ENCODE measurements around the gene MED13L.

The MED13L gene

DNA sequence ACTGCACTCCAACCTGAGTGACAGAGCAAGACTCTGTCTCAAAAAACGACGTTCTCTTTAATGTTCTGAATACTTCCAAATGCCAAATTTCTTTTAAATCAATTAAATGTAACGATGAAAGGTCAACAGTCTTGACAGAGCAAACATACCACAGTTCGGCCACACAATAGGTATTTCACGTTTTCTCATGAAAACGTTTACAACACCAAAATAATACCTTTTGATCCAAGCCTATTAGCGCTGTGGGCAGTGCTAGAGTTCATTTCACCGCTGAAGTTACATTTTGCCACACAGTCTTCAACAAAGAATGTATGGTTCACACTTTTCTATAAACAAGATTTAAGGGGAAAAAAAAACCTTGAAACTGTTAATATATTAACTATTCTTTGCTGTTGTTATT is 122.1 kb downstream of the MED13L start:
- DNase-seq (ENCODE audit: low read depth in 3 of 3) = no peak

DNA sequence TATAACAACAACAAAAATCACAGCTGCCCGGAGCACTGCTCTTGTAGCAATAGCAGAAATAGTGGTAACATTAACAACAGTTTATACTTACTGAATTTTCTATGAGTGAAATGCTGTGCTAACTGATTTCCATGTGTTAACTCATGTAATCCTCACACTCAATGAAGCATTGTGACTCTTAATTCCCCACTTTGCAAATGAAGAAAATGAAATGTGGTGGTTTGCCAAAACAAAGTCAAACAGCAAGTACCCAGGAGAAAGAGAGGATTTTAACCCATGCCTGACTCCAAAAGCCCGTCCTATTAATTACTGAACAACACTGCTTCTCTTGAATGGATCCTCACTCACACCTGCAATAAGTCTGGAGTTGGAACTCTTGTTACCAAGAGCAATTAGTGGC is 123.5 kb downstream of the MED13L start:
- DNase-seq (ENCODE audit: low read depth in 3 of 3) = no peak

DNA sequence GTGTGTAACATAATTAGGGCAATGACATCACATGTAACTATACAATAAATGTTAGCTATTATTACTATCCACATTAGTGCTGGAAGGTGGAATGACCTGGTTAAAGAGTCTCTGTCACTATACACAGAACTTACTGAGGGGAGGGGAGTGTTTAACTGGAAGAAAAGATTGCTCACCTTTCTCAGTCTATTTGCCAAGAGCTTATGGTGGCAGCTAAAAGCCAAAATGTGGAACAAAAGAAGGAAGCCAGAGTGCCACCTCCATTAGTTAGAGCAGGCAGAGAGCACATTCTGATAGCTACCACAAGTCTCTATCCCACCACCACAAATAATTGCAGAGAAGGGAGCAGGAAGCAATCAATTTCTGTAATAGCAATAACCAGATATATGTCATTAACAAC is 124.4 kb downstream of the MED13L start:
- no peak for DNase-seq (ENCODE audit: low read depth in 3 of 3)

DNA sequence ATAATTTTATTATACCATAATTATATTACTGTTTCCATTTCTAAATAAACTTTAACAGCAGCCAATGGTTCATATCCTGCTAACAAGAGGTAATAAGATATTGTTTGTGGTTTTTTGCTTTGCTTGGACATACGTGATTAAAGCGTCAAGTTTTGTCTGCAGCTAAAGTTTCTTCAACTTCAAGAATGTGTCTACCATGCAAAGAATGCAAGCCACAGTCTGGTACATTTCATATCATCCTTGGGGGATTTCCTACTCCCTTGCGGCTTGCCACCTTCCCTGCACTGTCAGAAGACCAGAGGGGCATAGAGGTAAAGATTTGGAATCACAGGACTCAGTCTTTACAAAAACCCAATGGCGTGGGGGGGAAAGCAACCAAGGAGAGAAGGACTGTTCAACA is 125.2 kb downstream of the MED13L start:
- no peak for DNase-seq (ENCODE audit: low read depth in 3 of 3)

- DNase-seq (ENCODE audit: low read depth in 3 of 3) = no peak
Measured at GRCh38 chr12:116150452-116150851, 127.0 kb downstream of the MED13L start.

GRCh38 chr12:116150001-116150400 is 127.5 kb downstream of the MED13L start:
- DNase-seq (ENCODE audit: low read depth in 3 of 3) = no peak

- no peak for DNase-seq (ENCODE audit: low read depth in 3 of 3)
Measured at GRCh38 chr12:116148844-116149243, 128.6 kb downstream of the MED13L start.

- no peak for DNase-seq (ENCODE audit: low read depth in 3 of 3)
Measured at GRCh38 chr12:116146386-116146785, 131.1 kb downstream of the MED13L start.

DNA sequence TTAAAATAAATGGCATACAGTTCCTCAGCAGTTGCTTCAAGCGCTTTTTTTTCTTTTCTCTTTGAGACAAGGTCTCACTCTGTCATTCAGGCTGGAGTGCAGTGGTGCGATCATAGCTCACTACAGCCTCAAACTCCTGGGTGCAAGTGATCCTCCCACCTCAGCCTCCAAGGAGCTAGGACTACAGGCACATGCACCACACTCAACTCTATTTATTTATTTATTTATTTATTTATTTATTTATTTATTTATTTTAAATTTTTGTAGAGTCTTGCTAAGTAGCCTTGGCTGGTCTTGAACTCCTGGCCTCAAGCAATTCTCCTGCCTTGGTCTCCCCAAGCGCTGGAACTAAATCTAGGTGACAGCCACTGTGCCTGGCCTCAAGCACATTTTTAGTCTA is 132.0 kb downstream of the MED13L start:
- no peak for DNase-seq (ENCODE audit: low read depth in 3 of 3)

GRCh38 chr12:116144384-116144783 is 133.1 kb downstream of the MED13L start:
- DNase-seq (ENCODE audit: low read depth in 3 of 3) = no peak

DNA sequence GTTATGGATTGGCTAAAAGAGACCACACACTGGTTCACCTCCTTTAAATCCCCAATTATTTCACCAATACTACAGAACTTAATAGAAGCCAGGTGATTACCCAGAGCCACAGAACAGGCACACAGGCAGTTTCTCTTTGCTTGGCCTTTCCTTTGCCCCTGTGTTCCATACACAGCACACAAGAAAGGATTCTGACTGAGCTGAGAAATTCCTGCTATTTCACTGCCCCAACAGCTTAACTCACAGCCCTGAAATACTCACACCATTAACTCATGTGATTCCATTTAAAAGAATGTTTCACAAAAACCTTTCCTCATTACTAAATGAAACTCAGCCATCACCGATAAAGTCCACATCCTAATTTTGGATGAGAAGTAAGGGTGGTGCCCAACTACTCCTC is 133.6 kb downstream of the MED13L start:
- no peak for DNase-seq (ENCODE audit: low read depth in 3 of 3)

- no peak for DNase-seq (ENCODE audit: low read depth in 3 of 3)
Measured at GRCh38 chr12:116142936-116143898, 134.3 kb downstream of the MED13L start.

- no peak for DNase-seq (ENCODE audit: low read depth in 3 of 3)
Measured at GRCh38 chr12:116141833-116142162, 135.7 kb downstream of the MED13L start.

DNA sequence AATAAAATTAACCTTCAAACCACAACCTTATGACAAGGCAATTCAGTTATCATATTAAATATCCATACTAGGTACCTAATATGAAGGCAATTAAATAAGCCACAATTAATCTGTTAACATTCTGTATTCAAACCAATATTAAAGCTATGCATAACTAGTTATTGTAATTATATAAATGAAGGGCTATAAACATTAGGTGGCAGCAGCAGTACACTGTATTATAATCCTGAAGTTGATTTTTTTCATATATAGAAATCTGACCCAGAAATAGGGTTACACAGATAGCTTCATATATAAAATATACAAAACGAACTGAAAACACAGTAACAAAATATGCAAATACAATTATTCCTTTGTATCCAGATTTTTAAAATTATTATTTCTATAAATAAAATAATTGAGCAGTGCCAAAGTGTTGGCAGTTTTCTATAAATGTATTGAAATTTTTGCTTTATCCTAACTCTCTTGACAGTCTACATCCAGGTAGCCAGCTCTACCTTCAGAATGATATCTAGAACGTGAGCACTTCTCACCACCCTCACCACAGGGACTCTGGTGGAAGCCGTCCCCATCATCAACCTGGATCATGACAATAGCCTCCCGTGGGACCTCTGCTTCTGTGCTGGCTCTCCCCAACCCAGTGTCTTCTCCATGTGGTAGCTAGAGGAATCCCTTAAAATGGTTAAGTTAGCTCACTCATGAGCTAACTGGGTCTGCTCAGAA is 136.2 kb downstream of the MED13L start:
- DNase-seq (ENCODE audit: low read depth in 3 of 3) = no peak

DNA sequence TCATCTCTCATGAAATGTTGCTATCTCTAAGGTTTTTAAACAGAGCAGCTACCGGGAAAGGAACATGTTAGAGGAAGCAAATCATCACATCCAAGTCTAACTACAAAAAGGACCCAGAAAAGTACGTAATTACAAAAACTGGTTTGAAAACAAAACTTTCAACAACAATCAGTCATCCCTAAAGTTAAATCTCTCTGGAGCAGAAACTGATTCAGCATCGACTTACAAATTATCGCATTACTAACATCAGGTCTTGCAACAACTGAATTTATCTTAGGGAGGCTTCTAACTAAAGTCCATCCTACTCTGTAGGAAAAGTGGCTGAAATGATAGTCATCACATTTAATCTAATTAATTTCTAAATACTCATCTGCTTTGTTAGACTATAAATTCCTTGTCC is 137.0 kb downstream of the MED13L start:
- no peak for DNase-seq (ENCODE audit: low read depth in 3 of 3)

GRCh38 chr12:116138781-116139180 is 138.7 kb downstream of the MED13L start:
- no peak for DNase-seq (ENCODE audit: low read depth in 3 of 3)

GRCh38 chr12:116138364-116138763 is 139.1 kb downstream of the MED13L start:
- DNase-seq (ENCODE audit: low read depth in 3 of 3) = no peak

DNA sequence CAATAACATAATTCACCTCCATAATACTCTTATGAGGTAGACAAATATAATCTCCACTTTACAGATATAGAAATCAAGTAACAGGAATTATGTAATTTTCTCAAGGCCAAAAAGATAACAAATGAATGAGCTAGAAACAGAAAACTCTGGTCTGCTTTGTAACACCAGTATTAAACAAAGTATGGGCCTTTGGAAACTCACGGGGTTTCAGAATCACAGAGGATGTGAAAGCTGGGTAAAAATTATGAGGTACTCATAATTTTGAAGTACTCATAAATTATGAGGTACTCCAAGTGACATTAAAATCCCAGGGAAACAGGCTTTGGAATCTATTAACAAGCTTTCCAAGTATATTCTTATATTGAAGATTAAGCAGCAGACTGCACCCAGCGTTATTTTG is 140.2 kb downstream of the MED13L start:
- DNase-seq (ENCODE audit: low read depth in 3 of 3) = no peak

GRCh38 chr12:116136340-116136739 is 141.2 kb downstream of the MED13L start:
- DNase-seq (ENCODE audit: low read depth in 3 of 3) = peak in 1 of 3 experiments; percentile 11

- DNase-seq (ENCODE audit: low read depth in 3 of 3) = no peak
Measured at GRCh38 chr12:116135209-116135930, 142.1 kb downstream of the MED13L start.

GRCh38 chr12:116133636-116134214 is 143.8 kb downstream of the MED13L start:
- DNase-seq (ENCODE audit: low read depth in 3 of 3) = no peak

DNA sequence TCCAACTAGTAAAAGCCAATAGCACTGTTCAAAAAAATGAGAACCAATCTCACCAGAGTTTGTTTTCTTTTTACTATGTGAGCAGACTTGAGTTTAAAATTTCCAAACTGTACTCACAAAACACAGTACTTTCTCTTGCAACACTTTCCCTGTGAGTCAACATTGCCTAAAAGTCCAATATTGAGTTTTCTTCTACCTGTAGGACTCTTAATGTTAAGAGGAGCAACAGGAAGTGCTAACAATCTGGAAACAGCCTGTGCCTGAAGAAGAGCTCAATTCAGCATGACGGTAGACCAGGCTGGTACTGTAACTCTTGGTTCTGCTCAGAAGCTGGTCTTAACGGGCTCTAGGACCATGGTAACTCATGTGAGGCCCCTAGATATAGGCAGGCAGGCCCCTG is 144.3 kb downstream of the MED13L start:
- DNase-seq (ENCODE audit: low read depth in 3 of 3) = no peak

Data from stimulated activated CD4-positive, alpha-beta T cell treated with anti-CD3 and anti-CD28 coated beads, TNF-alpha, amount 100 ng/mL, for 4 hours (primary cell).